Measurements from ENCODE around the gene FKBP14. TPM values are rescaled to one million over a fixed set of nuclear protein-coding genes. Genes with fewer than 3 reads are reported as not detected.

FKBP14 gene
- total RNA-seq, 1 experiment from 2014 or later, result 11.5 TPM

DNA sequence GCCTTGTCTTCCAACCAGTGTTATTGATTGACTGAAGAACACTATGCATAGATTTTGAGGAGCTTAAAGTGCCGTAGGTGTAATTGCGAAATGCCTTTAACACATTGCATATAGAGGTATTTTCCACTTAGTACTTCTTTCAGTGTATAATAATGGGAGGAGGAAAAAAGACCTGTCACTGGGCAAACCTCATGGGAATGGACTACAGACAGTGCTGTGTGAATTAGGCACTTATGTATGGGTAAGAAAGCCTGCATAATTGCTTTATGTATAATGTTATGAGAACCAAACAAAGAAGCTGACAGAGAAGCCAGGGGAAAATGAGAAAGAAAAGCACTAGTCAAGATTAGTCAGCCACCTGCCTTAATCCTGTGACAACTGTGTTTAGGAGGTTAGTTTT, 24.5 kb downstream of the FKBP14 start:
- H2BK120ac ChIP-seq (ENCODE audit: low read depth, low read length, poor library complexity, severe bottlenecking), result no peak overlapping the region
- H2BK20ac ChIP-seq (ENCODE audit: low read depth, low read length, poor library complexity, severe bottlenecking), result no peak overlapping the region
- no peak overlapping the region for H3K56ac ChIP-seq (ENCODE audit: insufficient read length, low read depth, low read length)
- no peak for DNase-seq
- no peak overlapping the region for H4K8ac ChIP-seq (replicated peaks; ENCODE audit: insufficient read length, low read depth, low read length)
- H3K14ac ChIP-seq (ENCODE audit: insufficient read depth, low read length), result no peak overlapping the region
- no peak overlapping the region for H2BK5ac ChIP-seq (ENCODE audit: insufficient read length, low read length)
- WGBS (ENCODE audit: extremely low coverage, insufficient read length, low lambda C conversion rate), result no CpG with 5 or more reads among the region's 2 CpGs
- no peak overlapping the region for H3K27ac ChIP-seq (ENCODE audit: insufficient read length, low read depth, low read length)
- H3K23ac ChIP-seq (ENCODE audit: insufficient read length, low read depth, low read length), result no peak overlapping the region
- Mint-ChIP-seq H3K27ac (no peak overlapping the region; a peak in 1 of 7 replicates), H3K27me3 (ENCODE audit: low read depth) (no peaks in the 10 kb centered on the region), H3K4me3 (no peak overlapping the region), H3K4me1 (peaks cover 19 to 22% of the 10 kb centered on the region in 2 experiments), H3K36me3 (ENCODE audit: insufficient read depth in 1 of 3, low read depth in 3 of 3) (peaks cover 3 to 6% (median 5%) of the 10 kb centered on the region in 3 experiments; a peak in 4 of 7 replicates), H3K9me3 (peaks cover 8 to 9% of the 10 kb centered on the region in 2 experiments; a peak in 4 of 5 replicates)
- no peak overlapping the region for H2BK15ac ChIP-seq (ENCODE audit: low read depth, low read length)
- H3K4ac ChIP-seq (ENCODE audit: low read depth, low read length), result no peak overlapping the region
- H3K23me2 ChIP-seq (ENCODE audit: insufficient read length, low read depth, low read length, poor library complexity, severe bottlenecking), result no peaks in the 10 kb centered on the region
- H2AFZ ChIP-seq (ENCODE audit: low read length), result no peak overlapping the region
- no peaks in the 10 kb centered on the region for H4K20me1 ChIP-seq (ENCODE audit: control insufficient read depth, insufficient read depth, insufficient read length)
- H4K91ac ChIP-seq (ENCODE audit: insufficient read length, low read depth, low read length), result no peak overlapping the region
- H4K5ac ChIP-seq (ENCODE audit: insufficient read length, low read depth, low read length), result no peak overlapping the region
- no peak overlapping the region for H2BK12ac ChIP-seq (ENCODE audit: insufficient read length, low read depth, low read length)
- no peak overlapping the region for H3K4me2 ChIP-seq (ENCODE audit: insufficient read depth, insufficient read length, low read length)
- no peak overlapping the region for H3K18ac ChIP-seq (ENCODE audit: insufficient read length, low read depth, low read length)
- TF ChIP-seq, protein P1, sequence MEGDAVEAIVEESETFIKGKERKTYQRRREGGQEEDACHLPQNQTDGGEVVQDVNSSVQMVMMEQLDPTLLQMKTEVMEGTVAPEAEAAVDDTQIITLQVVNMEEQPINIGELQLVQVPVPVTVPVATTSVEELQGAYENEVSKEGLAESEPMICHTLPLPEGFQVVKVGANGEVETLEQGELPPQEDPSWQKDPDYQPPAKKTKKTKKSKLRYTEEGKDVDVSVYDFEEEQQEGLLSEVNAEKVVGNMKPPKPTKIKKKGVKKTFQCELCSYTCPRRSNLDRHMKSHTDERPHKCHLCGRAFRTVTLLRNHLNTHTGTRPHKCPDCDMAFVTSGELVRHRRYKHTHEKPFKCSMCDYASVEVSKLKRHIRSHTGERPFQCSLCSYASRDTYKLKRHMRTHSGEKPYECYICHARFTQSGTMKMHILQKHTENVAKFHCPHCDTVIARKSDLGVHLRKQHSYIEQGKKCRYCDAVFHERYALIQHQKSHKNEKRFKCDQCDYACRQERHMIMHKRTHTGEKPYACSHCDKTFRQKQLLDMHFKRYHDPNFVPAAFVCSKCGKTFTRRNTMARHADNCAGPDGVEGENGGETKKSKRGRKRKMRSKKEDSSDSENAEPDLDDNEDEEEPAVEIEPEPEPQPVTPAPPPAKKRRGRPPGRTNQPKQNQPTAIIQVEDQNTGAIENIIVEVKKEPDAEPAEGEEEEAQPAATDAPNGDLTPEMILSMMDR (conservative IDR thresholded peaks at IDR 0.05), result no peak
- H3K27me3 ChIP-seq (ENCODE audit: insufficient read depth, low read length), result no peaks in the 10 kb centered on the region
- no peaks in the 10 kb centered on the region for H3K9me3 ChIP-seq (ENCODE audit: control insufficient read depth, low read depth, low read length)
- H3K79me2 ChIP-seq (ENCODE audit: insufficient read depth, low read length), result no peaks in the 10 kb centered on the region
- H3T11ph ChIP-seq (ENCODE audit: low read length), result no peak overlapping the region
- no peaks in the 10 kb centered on the region; the same call in 1 of the 2 replicates for H3K4me1 ChIP-seq (ENCODE audit: insufficient read depth, low read length)
- no peaks in the 10 kb centered on the region for H3K79me1 ChIP-seq (ENCODE audit: insufficient read depth, low read depth, low read length, poor library complexity, severe bottlenecking)
- H3K9ac ChIP-seq (ENCODE audit: extremely low read depth, insufficient read length, low read length), result no peak overlapping the region
- H2AK5ac ChIP-seq (ENCODE audit: insufficient read length, low read length), result no peak overlapping the region

Measured in H9 (cell line).